Retina (tissue), 1 donor: ENCODE measurements around the gene SRC.
"Not testable (repeated sequence)": the region's sequence is repeated elsewhere in the genome, so short reads cannot be mapped to it uniquely, and the experiment has no call there.

Experiments
- DNase-seq: peaks from one replicate; pipeline ENCODE4 v3.0.0-alpha.2; 2016

The SRC gene

GRCh38 chr20:37365760-37366638 is 20.1 kb downstream of the SRC start:
- DNase-seq = no peak

- no peak for DNase-seq
These were observed 20.8 kb downstream of the SRC start for GRCh38 chr20:37366743-37367142.

DNA sequence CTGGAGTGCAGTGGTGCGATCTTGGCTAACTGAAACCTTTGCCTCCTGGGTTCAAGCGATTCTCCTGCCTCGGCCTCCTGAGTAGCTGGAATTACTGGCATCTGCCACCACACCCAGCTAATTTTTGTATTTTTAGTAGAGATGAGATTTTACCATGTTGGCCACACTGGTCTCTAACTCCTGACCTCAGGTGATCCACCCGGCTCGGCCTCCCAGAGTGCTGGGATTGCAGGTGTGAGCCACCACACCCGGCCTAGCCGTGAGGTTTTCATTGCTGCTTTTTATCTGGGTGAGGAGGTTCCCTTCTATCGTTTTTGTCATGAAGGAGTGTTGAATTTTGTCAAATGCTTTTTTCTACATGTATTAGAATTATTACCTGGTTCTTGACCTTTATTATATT is 23.9 kb downstream of the SRC start:
- no peak for DNase-seq

DNA sequence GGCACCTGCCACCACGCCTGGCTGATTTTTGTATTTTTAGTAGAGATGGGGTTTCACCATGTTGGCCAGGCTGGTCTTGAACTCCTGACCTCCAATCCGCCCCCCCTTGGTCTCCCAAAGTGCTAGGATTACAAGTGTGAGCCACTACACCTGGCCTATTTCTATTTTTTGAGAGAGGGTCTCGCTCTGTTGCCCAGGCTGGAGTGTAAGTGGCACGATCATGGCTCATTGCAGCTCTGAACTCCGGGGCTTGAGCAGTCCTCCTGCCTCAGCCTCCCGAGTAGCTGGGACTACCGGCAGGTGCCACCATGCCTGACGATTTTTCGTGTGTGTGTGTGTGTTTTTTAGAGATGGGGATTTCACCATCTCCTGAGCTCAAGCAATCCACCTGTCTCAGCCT is 25.9 kb downstream of the SRC start:
- DNase-seq = not testable (repeated sequence)

DNA sequence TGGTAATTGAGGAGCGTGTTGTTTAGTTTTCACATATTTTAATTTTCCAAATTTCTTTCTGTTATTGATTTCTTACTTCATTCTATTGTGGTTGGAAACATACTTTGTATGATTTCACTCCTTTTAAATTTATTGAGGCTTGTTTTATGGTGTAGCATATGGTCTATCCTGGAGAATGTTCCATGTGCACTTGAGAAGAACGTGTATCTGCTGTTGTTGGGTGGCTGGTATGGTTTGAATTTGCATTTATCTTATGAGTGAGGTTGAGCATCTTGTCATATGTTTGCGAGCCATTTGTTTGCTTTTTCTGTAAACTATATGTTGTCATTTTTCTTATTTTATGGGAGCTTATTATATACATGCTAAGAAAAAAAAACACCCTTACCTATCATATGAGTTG is 26.5 kb downstream of the SRC start:
- DNase-seq = no peak

DNA sequence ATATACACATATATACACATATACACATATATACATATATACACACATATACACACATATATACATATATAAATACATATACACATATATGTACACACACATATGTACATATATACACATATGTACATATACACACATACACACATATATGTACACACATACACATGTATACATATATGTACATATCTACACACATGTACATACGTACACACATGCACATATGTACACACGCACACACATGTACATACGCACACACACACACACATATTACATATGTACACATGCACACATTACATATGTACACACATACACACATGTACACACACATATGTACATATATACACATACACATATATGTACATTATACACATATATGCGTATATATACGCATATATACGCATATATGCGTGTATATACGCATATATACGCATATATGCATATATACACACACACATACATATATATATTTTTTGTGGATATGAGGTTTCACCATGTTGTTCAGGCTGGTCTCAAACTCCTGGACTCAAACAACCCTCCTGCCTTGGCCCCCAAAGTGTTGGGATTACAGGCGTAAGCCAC is 27.2 kb downstream of the SRC start:
- no peak for DNase-seq

- no peak for DNase-seq
These were observed 29.3 kb downstream of the SRC start for GRCh38 chr20:37375227-37375626.

- no peak for DNase-seq
These were observed 30.4 kb downstream of the SRC start for GRCh38 chr20:37376324-37376723.

DNA sequence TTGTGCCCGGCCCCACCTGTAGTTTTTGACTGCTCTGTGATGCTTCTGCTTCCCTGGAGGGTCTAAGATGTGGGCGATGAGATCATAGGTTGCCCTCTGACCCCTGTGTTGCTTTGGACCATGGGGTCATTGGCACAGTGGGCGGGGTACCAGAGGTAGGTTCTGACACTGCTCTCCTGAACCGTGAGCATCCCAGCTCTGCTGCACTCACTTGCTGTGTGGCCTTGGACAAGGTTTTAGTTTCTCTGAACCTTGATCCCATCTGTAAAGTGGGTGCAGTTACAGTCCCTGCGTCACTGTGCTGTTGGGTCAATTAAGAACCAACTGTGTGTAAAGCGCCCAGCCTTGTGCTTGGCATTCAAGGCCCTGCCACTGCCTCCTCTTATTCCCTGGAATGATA is 30.9 kb downstream of the SRC start:
- no peak for DNase-seq

DNA sequence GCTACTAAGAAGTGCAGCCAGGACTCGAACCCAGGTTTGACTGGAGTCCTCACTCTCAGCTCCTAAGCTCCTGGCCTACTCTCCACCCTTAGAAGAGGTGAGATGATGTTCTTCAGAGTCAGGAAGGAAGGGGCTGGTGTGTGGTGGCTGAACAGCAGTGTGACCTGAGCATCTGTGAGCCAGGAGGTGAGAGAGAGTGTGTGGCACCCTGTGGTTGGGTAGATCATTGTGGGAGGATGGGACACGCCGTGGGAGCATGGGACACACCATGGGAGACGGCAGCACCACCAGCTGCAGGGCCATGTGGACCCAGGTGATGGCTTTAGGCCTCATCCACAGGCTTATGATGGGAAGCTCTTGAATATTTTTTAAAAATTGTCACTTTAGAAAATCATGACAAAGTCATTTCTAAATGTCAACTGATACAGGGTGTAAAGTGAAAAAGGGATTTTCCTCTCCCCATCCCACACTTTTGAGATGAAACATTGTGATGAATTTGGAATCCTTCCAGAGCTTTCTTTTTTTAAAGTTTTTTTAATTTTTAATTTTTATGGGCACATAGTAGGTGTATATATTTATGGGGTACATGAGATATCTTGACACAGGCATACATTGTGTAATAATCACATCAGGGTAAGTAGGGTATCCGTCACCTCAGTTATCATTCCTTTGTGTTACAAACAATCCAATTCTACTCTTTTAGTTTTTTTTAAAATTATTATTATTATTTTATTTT is 31.6 kb downstream of the SRC start:
- DNase-seq = no peak

DNA sequence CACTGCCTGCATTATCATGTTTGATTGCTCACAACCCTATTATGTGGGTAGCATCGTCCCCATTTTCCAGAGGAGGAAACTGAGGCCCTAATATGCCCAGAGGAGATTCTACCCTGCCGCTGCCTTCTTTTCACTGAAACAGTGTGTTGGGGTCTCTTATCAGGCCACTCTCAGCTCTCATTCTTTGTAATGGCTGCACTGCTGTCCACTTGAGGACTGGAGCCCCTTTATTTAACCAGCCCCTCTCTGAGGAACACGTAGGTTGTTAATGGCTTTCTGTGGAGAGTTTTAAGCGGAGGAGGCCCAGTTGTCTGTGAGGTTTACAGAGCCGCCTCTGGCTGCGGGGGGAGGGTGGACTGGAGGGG is 32.5 kb downstream of the SRC start:
- no peak for DNase-seq

DNA sequence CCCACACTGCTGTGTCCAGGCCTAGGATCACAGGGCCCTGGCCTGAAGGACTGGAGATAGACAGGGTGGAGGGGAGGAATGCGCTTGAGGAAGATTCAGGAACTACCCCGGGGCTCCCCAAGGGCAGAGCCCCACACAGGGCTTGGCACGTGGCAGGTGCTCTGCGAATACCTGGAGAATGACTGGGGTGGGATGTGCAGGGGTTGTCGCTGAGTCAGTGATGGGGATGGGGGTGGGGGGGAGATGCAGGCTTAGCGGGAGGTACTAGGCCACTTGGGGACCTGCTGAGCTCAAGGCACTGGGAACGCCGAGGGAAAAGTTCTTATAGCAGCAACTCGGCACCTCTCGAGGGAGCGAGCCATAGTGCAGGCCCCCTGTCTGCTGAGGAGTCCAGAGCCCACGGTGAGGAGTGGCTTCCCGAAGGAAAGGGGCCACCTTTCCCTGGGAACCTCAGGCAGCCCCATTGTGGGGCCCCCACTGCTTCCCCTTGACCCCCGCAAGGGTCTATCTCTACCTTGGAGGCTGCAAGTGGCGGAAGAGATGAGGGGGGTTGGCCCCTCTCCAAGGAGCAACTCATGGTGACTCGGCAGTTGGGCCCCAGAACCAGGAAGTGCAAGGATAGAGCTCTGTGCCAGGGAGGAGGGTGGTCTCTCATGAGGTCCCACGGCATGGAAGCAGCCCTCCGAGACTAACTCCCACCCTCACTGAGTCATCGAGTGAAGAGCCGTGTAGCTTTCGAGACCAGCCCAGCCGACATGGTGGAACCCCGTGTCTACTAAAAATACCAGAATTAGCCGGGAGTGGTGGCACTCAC is 33.1 kb downstream of the SRC start:
- no peak for DNase-seq

GRCh38 chr20:37379967-37380828 is 34.3 kb downstream of the SRC start:
- DNase-seq = no peak

- no peak for DNase-seq
These were observed 35.1 kb downstream of the SRC start for GRCh38 chr20:37380864-37381579.

DNA sequence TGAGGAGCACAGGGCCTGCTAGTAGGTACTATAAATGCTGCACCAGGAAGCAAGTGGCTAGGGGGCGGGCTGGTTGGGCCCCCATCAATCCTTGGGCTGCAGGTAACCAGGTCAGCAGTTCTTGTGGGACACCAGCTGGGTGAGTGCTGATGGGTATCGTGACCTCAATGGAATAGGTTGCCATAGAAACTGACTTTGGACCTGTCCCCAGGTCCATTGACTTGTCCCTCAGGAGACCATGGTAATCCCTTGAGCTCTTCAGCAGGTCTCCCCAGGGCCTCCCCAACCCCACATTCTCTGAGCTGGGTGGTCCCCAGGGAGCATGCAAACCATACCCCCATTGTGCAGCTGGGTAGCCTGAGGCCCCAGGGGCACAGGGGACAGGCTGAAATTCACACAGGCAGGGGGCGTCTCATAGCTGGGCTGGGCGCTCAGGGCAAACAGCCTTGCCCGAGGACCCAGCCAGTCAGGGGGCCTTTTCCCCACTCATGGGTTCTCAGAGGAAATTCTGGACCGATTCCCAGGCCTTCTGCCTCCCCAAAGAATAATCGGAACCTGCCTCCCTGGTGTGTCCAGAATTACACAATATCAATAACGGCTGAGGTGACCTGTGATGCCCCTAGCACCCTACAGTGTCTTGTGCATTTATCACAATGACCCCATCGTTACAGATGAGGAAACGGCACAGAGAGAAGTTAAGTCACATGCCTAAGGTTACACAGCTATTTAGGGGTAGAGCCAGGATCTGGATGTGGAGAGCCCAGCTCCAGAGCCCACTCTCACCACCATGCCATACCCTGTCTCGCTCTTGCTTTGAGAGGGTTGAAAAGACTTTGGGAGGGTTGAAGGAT is 35.9 kb downstream of the SRC start:
- DNase-seq = no peak

DNA sequence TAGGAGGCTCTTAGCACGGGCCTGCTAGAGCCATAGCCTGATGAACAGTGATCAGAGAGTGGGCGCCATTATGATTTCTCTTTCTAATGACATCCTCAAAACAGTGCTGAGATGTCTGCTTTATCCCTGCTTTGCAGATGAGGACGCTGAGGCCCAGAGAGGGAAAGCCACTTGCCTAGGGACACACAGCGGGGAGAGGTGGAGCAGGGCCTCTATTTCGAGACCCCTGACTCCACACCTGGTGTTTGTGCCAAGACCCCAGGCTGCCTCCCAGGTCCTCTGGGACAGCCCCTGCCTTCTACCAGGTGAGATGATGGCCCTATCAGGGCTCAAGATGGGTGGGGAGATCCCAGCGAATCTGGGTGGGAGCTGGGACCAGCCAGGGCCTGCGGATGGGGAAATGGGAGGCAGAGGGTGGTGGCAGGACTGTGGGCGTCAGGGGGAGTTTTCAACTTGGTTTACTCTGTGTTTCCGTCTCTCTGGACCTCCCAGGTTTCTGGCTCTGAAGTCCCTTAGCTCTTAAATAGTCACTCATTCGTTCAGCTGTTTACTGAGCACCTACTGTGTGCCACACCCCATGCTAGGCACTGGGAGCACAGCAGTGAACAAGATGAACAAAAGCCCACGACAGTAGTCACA is 36.7 kb downstream of the SRC start:
- DNase-seq = no peak

DNA sequence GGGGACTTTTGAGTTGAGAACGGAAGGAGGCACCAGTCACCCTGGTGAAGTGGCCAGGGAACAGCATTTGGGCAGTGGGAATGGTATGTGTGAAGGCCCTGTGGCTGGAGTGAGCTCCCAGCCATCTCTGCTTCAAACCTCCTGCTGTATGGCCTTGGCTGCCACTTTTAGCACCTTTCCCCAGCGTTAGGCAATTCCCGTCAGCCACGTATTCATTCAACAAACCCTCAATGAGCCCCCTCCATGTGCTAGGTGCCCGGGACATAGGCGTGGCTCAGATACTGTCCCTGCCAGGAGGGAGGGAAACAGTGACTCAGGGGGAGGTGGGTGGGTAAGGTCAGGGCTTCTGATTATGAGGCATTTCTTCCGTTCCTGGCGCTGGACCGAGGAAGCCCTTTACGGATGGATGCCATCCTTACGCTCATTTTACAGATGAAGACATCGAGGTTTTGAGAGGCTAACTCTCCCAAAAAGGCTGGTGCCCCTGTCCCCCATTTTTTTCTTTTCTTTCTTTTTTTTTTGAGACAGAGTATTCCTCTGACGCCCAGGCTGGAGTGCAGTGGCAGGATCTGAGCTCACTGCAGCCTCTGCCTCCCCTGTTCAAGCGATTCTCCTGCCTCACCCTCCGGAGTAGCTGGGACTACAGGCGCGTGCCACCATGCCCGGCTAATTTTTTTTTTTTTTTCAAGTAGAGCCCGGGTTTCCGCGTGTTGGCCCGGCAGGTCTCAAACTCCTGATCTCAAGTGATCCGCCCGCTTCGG is 37.5 kb downstream of the SRC start:
- DNase-seq = no peak

- peak; percentile 89 for DNase-seq
These were observed 38.8 kb downstream of the SRC start for GRCh38 chr20:37384683-37385174.

- no peak for DNase-seq
These were observed 39.2 kb downstream of the SRC start for GRCh38 chr20:37385176-37385575.
